ENCODE results near the gene TNFRSF17. TPM values are rescaled to one million over a fixed set of nuclear protein-coding genes. Genes with fewer than 3 reads are reported as not detected.

Gene TNFRSF17
- polyA plus RNA-seq, 2 of the 4 experiments (the other 2 are of a cell fraction) = not detected

DNA sequence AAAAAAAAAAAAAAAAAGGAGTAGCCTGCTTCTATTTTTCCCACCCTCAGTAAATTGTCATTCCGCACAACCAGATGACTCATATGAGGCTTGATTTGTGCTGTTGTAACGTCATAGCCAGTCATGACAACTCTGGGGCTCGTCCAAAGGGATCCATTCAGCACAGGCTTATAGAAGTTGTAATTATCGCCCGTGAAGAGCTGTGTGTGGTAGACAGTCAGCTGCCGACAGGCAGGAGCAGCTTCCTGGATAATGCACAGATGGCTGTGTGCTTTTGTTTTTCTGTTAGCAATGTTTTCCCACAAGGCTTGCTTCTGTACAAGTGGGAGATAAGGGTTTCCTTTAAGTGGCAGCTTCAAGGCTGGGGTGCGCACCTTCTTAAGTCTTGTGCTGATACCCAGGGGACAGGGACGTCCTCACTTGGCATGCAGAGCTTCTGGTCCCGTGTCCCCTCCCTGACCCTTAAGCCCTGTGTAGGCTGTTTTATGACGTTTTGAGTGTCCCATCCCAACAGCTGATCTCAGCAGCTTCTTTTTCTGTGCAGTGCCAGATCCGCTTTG lies 37.5 kb downstream of the TNFRSF17 start:
- FAIRE-seq (no peak), ATAC-seq (no peak), DNase-seq (ENCODE audit: low read depth in 1 of 2, low spot score in 1 of 2) (no peak)
- no peaks in the 10 kb centered on the region for H3K9me3 ChIP-seq
- no peak overlapping the region for H3K4me2 ChIP-seq
- no peaks in the 10 kb centered on the region for H3K4me1 ChIP-seq
- ChIA-PET POLR2A (no interaction called here), CTCF (interaction anchor here (0.6 to 2.4 kb wide), 2 partner anchors 65 to 82 kb away, joined by 3 to 6 read pairs; no protein-coding TSS in a partner anchor)
- TF ChIP-seq CHD4 (IDR thresholded peaks at IDR 0.05; ENCODE audit: borderline replicate concordance) (no peak), KDM5A (IDR thresholded peaks at IDR 0.05) (no peak), RCOR1 (IDR thresholded peaks at IDR 0.05; ENCODE audit: low read depth, low read length) (no peak), EHF (CRISPR knock-in tag; IDR thresholded peaks at IDR 0.05) (no peak), NFE2L2 (conservative IDR thresholded peaks at IDR 0.05; ENCODE audit: low read length) (no peak), HOXA7 (CRISPR knock-in tag; IDR thresholded peaks at IDR 0.05) (no peak), PHF8 (IDR thresholded peaks at IDR 0.05; ENCODE audit: borderline replicate concordance, low read depth) (no peak), MYC (IDR thresholded peaks at IDR 0.05; ENCODE audit: borderline replicate concordance, low read length) (no peak), HOXB13 (CRISPR knock-in tag; IDR thresholded peaks at IDR 0.05; ENCODE audit: low read depth) (no peak), EHMT2 (IDR thresholded peaks at IDR 0.05; ENCODE audit: low read depth) (no peak), FOSL2 (IDR thresholded peaks at IDR 0.05) (no peak), FOSL2 (CRISPR knock-in tag; IDR thresholded peaks at IDR 0.05) (no peak), RAD21 (conservative IDR thresholded peaks at IDR 0.05 in 1 of 2, IDR thresholded peaks at IDR 0.05 in 1 of 2) (no peak), HOXB5 (CRISPR knock-in tag; IDR thresholded peaks at IDR 0.05) (no peak), FOXS1 (CRISPR knock-in tag; IDR thresholded peaks at IDR 0.05) (no peak), HEYL (CRISPR knock-in tag; IDR thresholded peaks at IDR 0.05) (no peak), RARB (CRISPR knock-in tag; IDR thresholded peaks at IDR 0.05) (no peak), ZSCAN20 (CRISPR knock-in tag; IDR thresholded peaks at IDR 0.05) (no peak), TP53 (CRISPR knock-in tag; IDR thresholded peaks at IDR 0.05) (no peak), NPAS2 (CRISPR knock-in tag; IDR thresholded peaks at IDR 0.05; ENCODE audit: borderline replicate concordance) (no peak)
- TF ChIP-seq, protein P1, sequence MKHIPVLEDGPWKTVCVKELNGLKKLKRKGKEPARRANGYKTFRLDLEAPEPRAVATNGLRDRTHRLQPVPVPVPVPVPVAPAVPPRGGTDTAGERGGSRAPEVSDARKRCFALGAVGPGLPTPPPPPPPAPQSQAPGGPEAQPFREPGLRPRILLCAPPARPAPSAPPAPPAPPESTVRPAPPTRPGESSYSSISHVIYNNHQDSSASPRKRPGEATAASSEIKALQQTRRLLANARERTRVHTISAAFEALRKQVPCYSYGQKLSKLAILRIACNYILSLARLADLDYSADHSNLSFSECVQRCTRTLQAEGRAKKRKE (CRISPR knock-in tag; IDR thresholded peaks at IDR 0.05; ENCODE audit: low read depth) = no peak
- no peak overlapping the region for H3K27ac ChIP-seq
- WGBS (ENCODE audit: missing lambda C conversion rate) = 78% methylated on average over 11 of the region's 11 CpGs
- no peak overlapping the region for H3K4me3 ChIP-seq

DNA sequence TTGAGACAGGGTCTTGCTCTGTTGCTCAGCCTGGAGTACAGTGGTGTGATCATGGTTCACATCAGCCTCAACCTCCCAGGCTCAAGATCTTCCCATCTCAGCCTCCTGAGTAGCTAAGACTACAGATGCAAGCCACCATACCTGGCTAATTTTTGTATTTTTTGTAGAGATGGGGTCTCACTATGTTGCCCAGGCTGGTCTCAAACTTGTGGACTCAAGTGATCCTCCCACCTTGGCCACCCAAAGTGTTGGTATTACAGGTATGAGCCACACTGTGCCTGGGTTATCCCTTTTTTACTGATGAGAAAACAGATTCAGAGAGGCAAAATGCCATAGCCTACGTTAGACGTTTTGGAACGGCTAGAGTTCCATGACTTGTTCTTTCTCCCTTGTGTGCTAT lies 41.6 kb downstream of the TNFRSF17 start:
- WGBS (ENCODE audit: missing lambda C conversion rate) = 85% methylated on average over 3 of the region's 3 CpGs
- H3K9me3 ChIP-seq = no peaks in the 10 kb centered on the region
- no peaks in the 10 kb centered on the region for H3K4me1 ChIP-seq
- CTCF ChIA-PET = interaction anchor here (1.0 to 2.0 kb wide), 4 partner anchors 9 to 88 kb away, joined by 3 to 5 read pairs (median 4); no protein-coding TSS in a partner anchor
- FAIRE-seq (no peak), DNase-seq (ENCODE audit: low read depth in 1 of 2, low spot score in 1 of 2) (no peak), ATAC-seq (no peak)
- no peak overlapping the region for H3K4me3 ChIP-seq
- no peak overlapping the region for H3K27ac ChIP-seq
- no peak overlapping the region for H3K4me2 ChIP-seq
- TF ChIP-seq, protein P2, sequence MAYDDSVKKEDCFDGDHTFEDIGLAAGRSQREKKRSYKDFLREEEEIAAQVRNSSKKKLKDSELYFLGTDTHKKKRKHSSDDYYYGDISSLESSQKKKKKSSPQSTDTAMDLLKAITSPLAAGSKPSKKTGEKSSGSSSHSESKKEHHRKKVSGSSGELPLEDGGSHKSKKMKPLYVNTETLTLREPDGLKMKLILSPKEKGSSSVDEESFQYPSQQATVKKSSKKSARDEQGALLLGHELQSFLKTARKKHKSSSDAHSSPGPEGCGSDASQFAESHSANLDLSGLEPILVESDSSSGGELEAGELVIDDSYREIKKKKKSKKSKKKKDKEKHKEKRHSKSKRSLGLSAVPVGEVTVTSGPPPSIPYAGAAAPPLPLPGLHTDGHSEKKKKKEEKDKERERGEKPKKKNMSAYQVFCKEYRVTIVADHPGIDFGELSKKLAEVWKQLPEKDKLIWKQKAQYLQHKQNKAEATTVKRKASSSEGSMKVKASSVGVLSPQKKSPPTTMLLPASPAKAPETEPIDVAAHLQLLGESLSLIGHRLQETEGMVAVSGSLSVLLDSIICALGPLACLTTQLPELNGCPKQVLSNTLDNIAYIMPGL (CRISPR knock-in tag; IDR thresholded peaks at IDR 0.05; ENCODE audit: borderline replicate concordance) = no peak
- TF ChIP-seq EP300 (IDR thresholded peaks at IDR 0.05) = no peak
- TF ChIP-seq BHLHE40 (IDR thresholded peaks at IDR 0.05; ENCODE audit: low read depth, low read length) = no peak
- TF ChIP-seq MAFK (IDR thresholded peaks at IDR 0.05; ENCODE audit: partially characterized antibody) = no peak
- TF ChIP-seq EHMT2 (IDR thresholded peaks at IDR 0.05; ENCODE audit: low read depth) = no peak
- no peak for TF ChIP-seq PHF8 (IDR thresholded peaks at IDR 0.05; ENCODE audit: borderline replicate concordance, low read depth)
- no peak for TF ChIP-seq ZFP36 (IDR thresholded peaks at IDR 0.05; ENCODE audit: borderline replicate concordance, partially characterized antibody)
- TF ChIP-seq, protein P1 (CRISPR knock-in tag; IDR thresholded peaks at IDR 0.05; ENCODE audit: low read depth) = no peak
- TF ChIP-seq NFE2L2 (conservative IDR thresholded peaks at IDR 0.05; ENCODE audit: low read length) = no peak
- no peak for TF ChIP-seq TFCP2L1 (CRISPR knock-in tag; IDR thresholded peaks at IDR 0.05)
- TF ChIP-seq CEBPB (IDR thresholded peaks at IDR 0.05) = no peak
- TF ChIP-seq TP53 (CRISPR knock-in tag; IDR thresholded peaks at IDR 0.05) = no peak
- TF ChIP-seq ESRRA (IDR thresholded peaks at IDR 0.05; ENCODE audit: borderline replicate concordance, low read length) = no peak
- TF ChIP-seq MYC (IDR thresholded peaks at IDR 0.05; ENCODE audit: borderline replicate concordance, low read length) = no peak
- POLR2A ChIA-PET = no interaction called here

All from A549 (cell line).